ENCODE measurements around the gene ANKRD31.
A peak's percentile ranks its signal among the peaks of the same experiment; 100 is the strongest.

The ANKRD31 gene

DNA sequence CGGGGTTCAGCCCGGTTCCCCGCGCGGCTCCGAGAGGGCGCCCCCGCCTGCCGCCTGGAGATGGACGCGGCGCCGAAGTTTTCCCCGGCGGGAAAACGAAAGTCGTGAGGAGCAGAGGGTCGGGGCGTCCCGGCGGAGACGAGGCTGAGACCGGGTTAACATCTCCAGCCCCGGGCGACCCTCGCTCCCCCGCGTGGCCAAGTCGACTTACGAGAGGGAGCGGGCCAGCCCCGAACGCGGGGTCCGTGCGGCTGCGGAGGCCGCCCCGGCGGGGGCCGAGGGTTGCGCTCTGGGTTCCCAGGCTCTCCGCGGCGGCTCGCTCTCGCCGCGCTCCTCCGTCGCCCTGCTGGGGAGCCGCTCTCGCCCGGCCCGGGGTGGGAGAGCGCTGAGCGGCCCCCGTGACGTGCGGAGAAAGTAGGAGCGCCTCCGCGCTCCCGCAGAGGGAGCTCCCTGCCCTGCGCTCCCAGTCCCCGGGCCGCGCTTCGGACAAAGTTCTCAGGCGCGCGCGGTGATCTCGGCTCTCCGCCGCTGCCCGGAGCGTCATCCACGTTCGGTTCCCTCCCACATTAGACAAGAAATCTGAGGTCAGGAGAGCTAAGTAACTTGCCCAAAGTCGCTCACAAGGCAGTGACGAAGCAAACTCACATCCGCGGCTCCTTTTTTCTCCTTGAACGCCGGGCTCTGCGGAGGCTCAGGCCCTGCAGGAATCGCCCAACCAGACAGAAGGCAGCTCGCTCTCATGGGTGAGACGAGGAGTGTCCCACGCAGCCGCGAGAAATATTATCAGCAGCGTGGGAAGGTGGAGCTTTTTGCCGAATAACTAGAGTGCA is 183.2 kb downstream of the ANKRD31 start:
- peak; percentile 41 for DNase-seq (ENCODE audit: extremely low read depth, insufficient read length)
- Histone ChIP-seq H3K27me3 (replicated peaks; ENCODE audit: control insufficient read depth, insufficient read depth, low read length) (peaks cover 1% of the 10 kb centered on the region), H3K4me3 (replicated peaks; ENCODE audit: low read depth, low read length) (peak overlapping the region; percentile 66), H3K36me3 (ENCODE audit: control insufficient read depth, insufficient read depth, low read length) (no peaks in the 10 kb centered on the region)
- TF ChIP-seq, protein P1, sequence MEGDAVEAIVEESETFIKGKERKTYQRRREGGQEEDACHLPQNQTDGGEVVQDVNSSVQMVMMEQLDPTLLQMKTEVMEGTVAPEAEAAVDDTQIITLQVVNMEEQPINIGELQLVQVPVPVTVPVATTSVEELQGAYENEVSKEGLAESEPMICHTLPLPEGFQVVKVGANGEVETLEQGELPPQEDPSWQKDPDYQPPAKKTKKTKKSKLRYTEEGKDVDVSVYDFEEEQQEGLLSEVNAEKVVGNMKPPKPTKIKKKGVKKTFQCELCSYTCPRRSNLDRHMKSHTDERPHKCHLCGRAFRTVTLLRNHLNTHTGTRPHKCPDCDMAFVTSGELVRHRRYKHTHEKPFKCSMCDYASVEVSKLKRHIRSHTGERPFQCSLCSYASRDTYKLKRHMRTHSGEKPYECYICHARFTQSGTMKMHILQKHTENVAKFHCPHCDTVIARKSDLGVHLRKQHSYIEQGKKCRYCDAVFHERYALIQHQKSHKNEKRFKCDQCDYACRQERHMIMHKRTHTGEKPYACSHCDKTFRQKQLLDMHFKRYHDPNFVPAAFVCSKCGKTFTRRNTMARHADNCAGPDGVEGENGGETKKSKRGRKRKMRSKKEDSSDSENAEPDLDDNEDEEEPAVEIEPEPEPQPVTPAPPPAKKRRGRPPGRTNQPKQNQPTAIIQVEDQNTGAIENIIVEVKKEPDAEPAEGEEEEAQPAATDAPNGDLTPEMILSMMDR (IDR thresholded peaks at IDR 0.05; ENCODE audit: insufficient read depth, low read length, poor library complexity, severe bottlenecking), result no peak

- TF ChIP-seq, protein P1 (IDR thresholded peaks at IDR 0.05; ENCODE audit: insufficient read depth, low read length, poor library complexity, severe bottlenecking), result no peak
- Histone ChIP-seq H3K4me3 (replicated peaks; ENCODE audit: low read depth, low read length) (peak overlapping the region; percentile 66), H3K27me3 (replicated peaks; ENCODE audit: control insufficient read depth, insufficient read depth, low read length) (peaks cover 1% of the 10 kb centered on the region), H3K36me3 (ENCODE audit: control insufficient read depth, insufficient read depth, low read length) (no peaks in the 10 kb centered on the region)
- no peak for DNase-seq (ENCODE audit: extremely low read depth, insufficient read length)
Measured at GRCh38 chr5:75053054-75053303, 183.7 kb downstream of the ANKRD31 start.

DNA sequence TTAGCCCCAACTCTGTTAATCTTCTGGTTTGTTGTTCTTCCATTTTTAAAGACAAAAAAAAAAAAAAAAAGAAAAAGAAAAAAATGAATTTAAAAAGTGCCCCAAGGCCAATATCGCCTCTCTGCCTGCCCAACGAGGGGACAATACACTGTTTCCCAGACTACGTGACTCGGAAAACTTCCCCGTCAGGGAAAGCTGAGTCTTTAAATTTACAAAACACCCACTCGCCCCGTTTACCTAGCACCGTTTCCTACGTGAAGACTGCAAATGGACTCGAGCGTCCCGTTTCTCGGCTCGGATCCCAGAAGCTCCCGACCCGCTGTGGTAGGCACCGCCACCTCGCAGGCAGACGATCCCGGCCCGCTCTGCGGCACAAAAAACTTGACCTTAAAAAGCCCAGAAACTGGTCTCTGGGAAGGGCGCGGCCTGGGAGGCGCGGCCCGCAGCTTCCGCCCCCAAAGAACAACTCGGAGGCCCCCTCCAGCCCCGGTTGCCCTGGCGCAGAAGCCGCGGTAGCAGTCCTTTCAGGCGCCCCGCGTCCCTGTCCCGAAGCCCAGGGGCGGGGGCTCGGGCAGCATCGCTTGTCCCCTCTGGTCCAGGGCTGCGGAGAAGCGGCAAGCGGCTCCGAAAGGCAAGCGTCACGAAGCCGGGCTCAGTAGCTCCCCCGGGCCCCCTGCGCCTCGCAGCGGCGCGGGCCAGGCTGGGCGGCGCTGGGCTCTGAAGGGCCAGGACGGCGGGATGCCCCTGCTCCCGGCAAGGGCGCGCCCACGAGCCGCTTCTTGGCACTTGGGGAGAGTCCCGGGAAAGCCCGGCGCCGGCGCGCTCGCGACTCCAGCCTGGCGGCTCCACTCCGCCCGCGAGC is 184.3 kb downstream of the ANKRD31 start, which contains the start of gene GCNT4:
TSS of gene GCNT4 (minus strand) at position 367 of the 862 bp plus-strand sequence. CDS start 22,521 bp downstream, outside the sequence.
- TF ChIP-seq, protein P1 (IDR thresholded peaks at IDR 0.05; ENCODE audit: insufficient read depth, low read length, poor library complexity, severe bottlenecking), result no peak
- peak; percentile 39 for DNase-seq (ENCODE audit: extremely low read depth, insufficient read length)
- Histone ChIP-seq H3K36me3 (ENCODE audit: control insufficient read depth, insufficient read depth, low read length) (no peaks in the 10 kb centered on the region), H3K27me3 (replicated peaks; ENCODE audit: control insufficient read depth, insufficient read depth, low read length) (peaks cover 1% of the 10 kb centered on the region), H3K4me3 (replicated peaks; ENCODE audit: low read depth, low read length) (peak within 1 kb of the TSS; percentile 66)

DNA sequence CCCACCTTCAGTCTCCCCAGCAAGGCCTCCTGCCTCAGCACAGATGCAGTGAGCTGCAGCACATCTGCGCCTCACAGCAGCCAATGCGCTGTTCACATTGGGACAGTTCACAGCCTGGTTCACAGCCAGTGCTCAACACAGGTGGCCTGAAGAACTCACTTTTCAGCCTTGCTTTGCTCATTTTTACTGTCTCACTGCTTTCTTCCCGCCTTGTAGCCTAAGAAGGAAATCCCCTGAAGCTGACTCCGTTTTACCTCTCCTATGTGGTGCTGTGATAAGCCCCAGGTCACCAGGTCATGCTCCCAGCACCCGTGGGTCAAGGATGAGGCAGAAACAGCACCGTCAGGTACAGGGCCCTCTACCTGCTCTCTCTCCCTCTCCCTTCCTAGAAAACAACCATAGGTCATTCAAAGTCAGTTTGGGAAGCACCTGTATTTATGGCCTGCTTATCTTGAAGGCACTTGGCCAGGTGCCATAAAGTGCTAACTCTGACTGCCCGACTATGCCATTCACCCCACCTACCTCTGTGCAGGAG is 185.4 kb downstream of the ANKRD31 start:
- H3K36me3 ChIP-seq (ENCODE audit: control insufficient read depth, insufficient read depth, low read length), result no peaks in the 10 kb centered on the region
- DNase-seq (ENCODE audit: extremely low read depth, insufficient read length), result no peak
- H3K27me3 ChIP-seq (replicated peaks; ENCODE audit: control insufficient read depth, insufficient read depth, low read length), result peaks cover 1% of the 10 kb centered on the region
- H3K4me3 ChIP-seq (replicated peaks; ENCODE audit: low read depth, low read length), result no peak overlapping the region
- TF ChIP-seq, protein P1 (IDR thresholded peaks at IDR 0.05; ENCODE audit: insufficient read depth, low read length, poor library complexity, severe bottlenecking), result no peak

DNA sequence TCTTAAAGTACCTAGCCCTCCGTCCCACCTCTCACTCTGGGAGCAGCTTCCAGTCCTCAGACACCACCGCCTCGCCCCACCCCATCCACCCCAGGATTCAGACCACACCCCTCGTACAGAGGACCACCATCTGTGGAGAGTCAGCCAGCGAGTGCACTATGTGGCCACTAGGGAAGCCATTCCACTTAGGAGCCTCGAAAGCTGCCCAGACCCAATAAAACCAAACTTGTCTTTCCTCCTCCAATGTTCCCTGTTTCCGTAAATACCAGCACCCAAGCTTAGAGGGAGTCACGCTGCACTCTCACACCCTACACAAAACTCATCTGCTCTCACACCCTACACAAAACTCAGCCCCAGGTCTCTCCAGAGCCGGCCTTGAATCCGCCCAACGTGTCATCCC is 186.3 kb downstream of the ANKRD31 start:
- Histone ChIP-seq H3K27me3 (replicated peaks; ENCODE audit: control insufficient read depth, insufficient read depth, low read length) (no peaks in the 10 kb centered on the region; the same call in none of the 2 replicates), H3K36me3 (ENCODE audit: control insufficient read depth, insufficient read depth, low read length) (no peaks in the 10 kb centered on the region), H3K4me3 (replicated peaks; ENCODE audit: low read depth, low read length) (no peak overlapping the region)
- DNase-seq (ENCODE audit: extremely low read depth, insufficient read length), result no peak
- TF ChIP-seq, protein P1 (IDR thresholded peaks at IDR 0.05; ENCODE audit: insufficient read depth, low read length, poor library complexity, severe bottlenecking), result peak; percentile 18
